GM23338 (cell line): ENCODE measurements around the gene EEPD1. TPM values are rescaled to one million over a fixed set of nuclear protein-coding genes. Genes with fewer than 3 reads are reported as not detected.

Experiments used
- EZH2phosphoT487 ChIP-seq: fragments of 200-600 bp; sonication (generic); IDR thresholded peaks from one replicate; pipeline ENCODE4 v1.8.1; 2018; ENCODE audit warnings: antibody characterized with exemption; ENCODE audit not compliant: unreplicated experiment
- JUNB ChIP-seq: IDR thresholded peaks from one replicate; pipeline ENCODE4 v1.6.1; 2016; ENCODE audit warnings: antibody characterized with exemption; ENCODE audit not compliant: unreplicated experiment
- REST ChIP-seq: IDR thresholded peaks from one replicate; pipeline ENCODE4 v1.6.1; 2018; ENCODE audit warnings: antibody characterized with exemption; ENCODE audit not compliant: unreplicated experiment
- STAT1 ChIP-seq: IDR thresholded peaks from one replicate; pipeline ENCODE4 v1.6.1; 2016; ENCODE audit warnings: antibody characterized with exemption; ENCODE audit not compliant: unreplicated experiment
- ZNF331 ChIP-seq: fragments of 250-450 bp; sonication (Bioruptor Pico); IDR thresholded peaks from 2 replicates; pipeline ENCODE4 v1.5.0; 2020; ENCODE audit warnings: low read depth, mild to moderate bottlenecking, moderate library complexity
- ZNF462 ChIP-seq: fragments of 250-450 bp; sonication (Bioruptor Pico); IDR thresholded peaks from 2 replicates; pipeline ENCODE4 v1.5.0; 2020; ENCODE audit warnings: mild to moderate bottlenecking, moderate library complexity
- polyA plus RNA-seq: library from polyadenylated mRNA; unstranded; fragments of >200 nt; fragmentation: Nextera tagmentation; extraction: Ambion mirVana; gene quantifications from 2 replicates; pipeline ENCODE4 v1.2.1, GENCODE V29; 2016
- total RNA-seq: library from RNA; depleted of rRNA; stranded (reverse); fragments of >200 nt; shearing (Covaris generic); gene quantifications from 2 replicates; pipeline ENCODE4 v1.2.3, GENCODE V29; 2014

The EEPD1 gene
- total and polyA plus RNA-seq, 2 experiments from 2014 or later: 4.1 to 17.1 TPM

GRCh38 chr7:36165802-36166201, 12.7 kb downstream of the EEPD1 start (continued):
- TF ChIP-seq ZNF462 (CRISPR knock-in tag) (no peak), JUNB (no peak), ZNF331 (CRISPR knock-in tag) (no peak), STAT1 (no peak), REST (no peak), EZH2phosphoT487 (no peak)
